Measurements from ENCODE around the gene DPP10. TPM values are rescaled to one million over a fixed set of nuclear protein-coding genes. Genes with fewer than 3 reads are reported as not detected.

Gene DPP10
- total and polyA plus RNA-seq, 2 of the 13 experiments (the other 11 are each of a cell fraction or from before 2014, with no cell fraction given) = 0.95 to 1.7 TPM

DNA sequence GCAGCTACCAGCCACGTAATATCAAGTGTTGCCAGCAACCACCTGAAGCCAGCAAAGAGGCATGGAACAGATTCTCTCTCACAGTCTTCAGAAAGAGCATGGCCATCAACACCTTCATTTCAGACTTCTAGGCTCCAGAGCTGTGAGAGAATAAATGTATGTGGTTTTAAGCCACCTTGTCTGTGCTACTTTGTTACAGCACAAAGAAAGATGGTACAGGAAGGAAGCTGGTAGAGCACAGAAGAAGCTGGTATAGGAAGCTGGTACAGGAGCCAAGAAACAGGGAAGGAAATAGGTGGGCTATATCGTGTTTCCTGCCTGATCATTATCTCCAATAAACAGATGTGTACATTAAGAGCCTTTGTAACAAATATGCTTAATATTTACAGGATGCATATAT, 217.4 kb downstream of the DPP10 start:
- ATAC-seq = no peak
- ChIA-PET CTCF (ENCODE audit: low intra/inter-chr PET ratio, low total read pairs) (no interaction called here), POLR2A (no interaction called here)
- H3K9ac ChIP-seq (ENCODE audit: insufficient read depth, low read depth, low read length) = no peak overlapping the region
- TF ChIP-seq, protein P1, sequence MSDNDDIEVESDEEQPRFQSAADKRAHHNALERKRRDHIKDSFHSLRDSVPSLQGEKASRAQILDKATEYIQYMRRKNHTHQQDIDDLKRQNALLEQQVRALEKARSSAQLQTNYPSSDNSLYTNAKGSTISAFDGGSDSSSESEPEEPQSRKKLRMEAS (IDR thresholded peaks at IDR 0.05) = no peak
- TF ChIP-seq, protein P2, sequence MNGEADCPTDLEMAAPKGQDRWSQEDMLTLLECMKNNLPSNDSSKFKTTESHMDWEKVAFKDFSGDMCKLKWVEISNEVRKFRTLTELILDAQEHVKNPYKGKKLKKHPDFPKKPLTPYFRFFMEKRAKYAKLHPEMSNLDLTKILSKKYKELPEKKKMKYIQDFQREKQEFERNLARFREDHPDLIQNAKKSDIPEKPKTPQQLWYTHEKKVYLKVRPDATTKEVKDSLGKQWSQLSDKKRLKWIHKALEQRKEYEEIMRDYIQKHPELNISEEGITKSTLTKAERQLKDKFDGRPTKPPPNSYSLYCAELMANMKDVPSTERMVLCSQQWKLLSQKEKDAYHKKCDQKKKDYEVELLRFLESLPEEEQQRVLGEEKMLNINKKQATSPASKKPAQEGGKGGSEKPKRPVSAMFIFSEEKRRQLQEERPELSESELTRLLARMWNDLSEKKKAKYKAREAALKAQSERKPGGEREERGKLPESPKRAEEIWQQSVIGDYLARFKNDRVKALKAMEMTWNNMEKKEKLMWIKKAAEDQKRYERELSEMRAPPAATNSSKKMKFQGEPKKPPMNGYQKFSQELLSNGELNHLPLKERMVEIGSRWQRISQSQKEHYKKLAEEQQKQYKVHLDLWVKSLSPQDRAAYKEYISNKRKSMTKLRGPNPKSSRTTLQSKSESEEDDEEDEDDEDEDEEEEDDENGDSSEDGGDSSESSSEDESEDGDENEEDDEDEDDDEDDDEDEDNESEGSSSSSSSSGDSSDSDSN (CRISPR knock-in tag; IDR thresholded peaks at IDR 0.05) = no peak
- no peak for TF ChIP-seq E2F2 (CRISPR knock-in tag; IDR thresholded peaks at IDR 0.05; ENCODE audit: borderline replicate concordance)
- TF ChIP-seq RNF219 (CRISPR knock-in tag; IDR thresholded peaks at IDR 0.05) = no peak
- TF ChIP-seq ZNF3 (CRISPR knock-in tag; IDR thresholded peaks at IDR 0.05) = no peak
- no peak for TF ChIP-seq ZFP41 (CRISPR knock-in tag; IDR thresholded peaks at IDR 0.05; ENCODE audit: borderline replicate concordance)
- TF ChIP-seq ZNF770 (CRISPR knock-in tag; IDR thresholded peaks at IDR 0.05) = no peak
- TF ChIP-seq DMAP1 (CRISPR knock-in tag; IDR thresholded peaks at IDR 0.05) = no peak
- no peak for TF ChIP-seq SETDB1 (CRISPR knock-in tag; IDR thresholded peaks at IDR 0.05; ENCODE audit: borderline replicate concordance)
- no peaks in the 10 kb centered on the region for H3K27me3 ChIP-seq (ENCODE audit: control insufficient read depth in 1 of 2, insufficient read depth in 2 of 2, low read length in 2 of 2)
- FAIRE-seq = no peak
- H4K20me1 ChIP-seq (ENCODE audit: insufficient read depth, low read length) = no peaks in the 10 kb centered on the region
- in situ Hi-C loops (cut with HindIII; ENCODE audit: extremely low pct_ligation_motif_present, low pct_unique_long_range_greater_than_20kb) = no loop called here
- no peak overlapping the region for H3K4me3 ChIP-seq (replicated peaks in 1 of 3; ENCODE audit: insufficient read depth in 1 of 3, low read depth in 2 of 3, low read length in 3 of 3)
- H3K4me1 ChIP-seq (ENCODE audit: insufficient read depth, low read length) = no peaks in the 10 kb centered on the region
- no TSS peak for BruUV-seq (replicated peaks)
- H3K27ac ChIP-seq (ENCODE audit: extremely low read length, insufficient read depth, low read length) = no peak overlapping the region
- no peak overlapping the region for H3K4me2 ChIP-seq (ENCODE audit: low read depth, low read length)
- no peak for DNase-seq (ENCODE audit: low spot score)
- H2AFZ ChIP-seq (ENCODE audit: low read length) = no peak overlapping the region
- H3K79me2 ChIP-seq (ENCODE audit: insufficient read depth, low read length) = no peaks in the 10 kb centered on the region
- no peaks in the 10 kb centered on the region for H3K36me3 ChIP-seq (replicated peaks in 1 of 2; ENCODE audit: control insufficient read depth in 1 of 2, insufficient read depth in 2 of 2, low read length in 2 of 2)
- 2% methylated on average over 2 of the region's 2 CpGs for WGBS (ENCODE audit: low lambda C conversion rate)
- intact Hi-C loops (cut with micrococcal nuclease; ENCODE audit: unreplicated experiment) = no loop called here
- no peaks in the 10 kb centered on the region for H3K9me3 ChIP-seq (ENCODE audit: low read length)

Data from HepG2 (cell line).